Inflammatory macrophage (primary cell): ENCODE results near the gene B4GALT3.
"Not testable (repeated sequence)": the region's sequence is repeated elsewhere in the genome, so short reads cannot be mapped to it uniquely, and the experiment has no call there.

Experiments
- DNase-seq, 2 donors: peaks; one replicate each; pipeline ENCODE4 v3.0.0-alpha.2; 2020 to 2022
- total RNA-seq, 18 experiments: gene quantifications; one replicate each; lab custom pipeline; 2026; ENCODE audit warnings: mixed read lengths in 6 of 18, inconsistent platforms in 2 of 18; lab: John Stamatoyannopoulos, UW

Gene B4GALT3
- 15.2 to 39.6 (median 27.0) reads per million in 18 experiments for total RNA-seq

DNA sequence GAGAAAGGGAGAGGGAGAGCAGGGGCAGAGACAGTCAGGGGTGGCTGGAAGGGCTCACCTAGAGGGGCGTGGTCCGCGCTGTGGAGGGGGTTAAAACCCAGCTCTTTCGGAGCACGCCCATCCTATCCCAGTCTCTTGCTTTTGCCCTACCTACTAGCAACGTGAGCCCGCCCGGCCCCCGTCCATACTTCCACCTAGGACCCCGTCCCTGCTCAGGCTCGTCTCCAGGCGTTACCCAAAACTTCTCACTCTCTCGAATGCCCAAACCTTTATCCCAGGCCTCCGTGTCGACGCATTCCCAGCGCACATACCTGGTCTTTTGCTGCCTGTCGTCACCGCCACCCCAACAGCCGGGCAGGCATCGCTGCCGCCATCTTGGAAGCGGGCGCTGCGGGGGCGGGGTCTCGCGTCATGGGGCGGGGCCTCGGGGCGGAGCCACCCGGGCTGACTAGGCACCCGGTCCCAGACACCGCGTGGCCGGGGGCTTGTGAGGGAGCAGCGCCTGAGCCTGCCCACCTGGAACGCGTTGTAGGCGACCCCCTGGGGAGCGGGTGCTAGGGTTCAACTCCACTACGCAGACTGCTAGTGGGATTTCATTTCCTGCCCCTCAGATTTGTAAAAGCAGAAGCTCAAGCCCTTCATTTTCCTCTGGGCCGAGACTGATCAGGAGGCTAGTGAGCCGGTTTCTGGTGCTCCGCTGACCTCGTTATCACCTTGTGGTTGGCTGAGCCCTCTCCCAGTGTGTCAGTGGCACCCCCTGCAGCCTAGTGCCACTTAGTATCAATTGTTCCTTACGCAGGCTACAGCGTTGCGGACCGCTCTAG lies at the start of gene B4GALT3:
Gene B4GALT3, minus strand, starts transcription at position 396 of the 824 bp plus-strand sequence. CDS start 1,447 bp downstream, outside the sequence.
- peak; percentile 83 to 89 for DNase-seq

DNA sequence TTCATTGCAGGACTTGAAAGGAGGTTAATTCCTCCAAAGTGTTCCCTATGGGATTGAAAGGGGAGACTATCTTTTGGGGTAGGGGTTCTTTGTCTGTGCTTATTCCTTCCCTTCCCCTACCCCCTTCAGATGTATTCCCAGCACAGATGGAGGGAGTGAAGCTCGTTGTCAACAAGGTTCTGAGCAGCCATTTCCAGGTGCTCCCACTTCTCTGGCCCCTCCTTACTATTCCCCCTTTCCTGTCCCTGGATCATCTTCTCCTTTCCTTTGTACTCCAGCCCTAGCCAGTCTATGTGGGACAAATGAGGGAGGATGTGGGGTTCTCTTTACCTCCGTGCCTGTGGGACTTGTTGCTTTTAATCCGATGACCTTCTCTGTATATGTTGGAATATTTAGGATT lies 49.5 kb upstream of the B4GALT3 start:
- no peak for DNase-seq

DNA sequence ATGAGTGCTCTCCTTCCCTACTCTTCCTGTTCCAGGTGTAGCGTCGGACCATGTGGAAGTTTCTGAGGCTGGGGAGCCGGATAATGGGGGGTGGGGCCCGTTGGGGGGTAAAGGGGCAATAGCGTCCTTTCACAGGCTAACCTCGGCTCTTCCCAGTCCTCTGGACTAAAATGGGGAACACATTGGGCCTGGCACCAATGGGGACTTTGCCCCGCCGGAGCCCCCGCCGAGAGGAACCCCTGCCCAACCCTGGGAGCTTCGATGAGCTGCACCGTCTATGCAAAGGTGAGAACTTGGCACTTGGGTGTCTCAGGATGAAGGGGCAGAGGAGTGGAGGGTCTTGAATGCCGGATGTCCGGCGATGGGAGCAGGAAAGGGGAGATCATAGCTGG lies 49.0 kb upstream of the B4GALT3 start:
- DNase-seq: no peak

DNA sequence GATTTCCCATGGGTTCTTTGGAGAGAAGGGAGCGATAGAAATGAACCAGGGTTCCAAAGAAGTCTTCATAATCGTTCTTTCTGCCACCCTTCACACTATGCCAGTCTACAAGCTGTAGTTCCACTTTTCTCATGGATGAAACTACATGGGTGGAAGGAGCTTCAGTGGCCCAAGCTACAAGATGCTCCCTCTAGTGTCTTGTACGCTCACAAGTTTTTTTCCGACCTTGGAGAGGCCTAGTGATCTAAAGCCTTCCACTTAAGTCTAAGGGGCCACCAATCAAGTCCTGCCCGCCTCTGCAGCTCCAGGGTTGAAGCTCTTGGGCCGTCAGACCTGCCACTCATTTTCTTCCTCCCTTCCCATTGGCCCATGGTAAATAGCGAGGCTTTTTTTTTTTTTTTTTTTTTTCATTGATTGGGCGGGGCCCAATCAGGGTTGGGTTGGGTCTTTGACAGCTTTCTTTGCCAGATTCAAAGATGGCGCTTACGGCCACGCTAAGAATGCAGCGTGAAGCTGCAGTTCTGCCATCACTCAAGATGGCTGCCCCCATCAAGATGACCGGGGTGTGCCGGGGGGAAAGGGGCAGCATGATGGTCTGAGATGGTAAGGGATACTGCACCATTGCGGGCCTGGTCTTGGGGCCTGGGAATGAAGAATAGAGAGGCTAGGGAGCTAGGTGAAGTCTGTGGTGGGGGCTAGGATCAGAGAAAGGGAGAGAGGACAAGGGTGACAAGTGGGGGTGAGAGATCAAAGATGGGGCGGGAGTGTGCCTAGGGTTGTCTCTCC lies 48.4 kb upstream of the B4GALT3 start, which contains the start of gene TOMM40L:
Gene TOMM40L, plus strand, starts transcription at position 527 of the 786 bp plus-strand sequence. CDS start 430 bp downstream, outside the sequence.
- DNase-seq: peak; percentile 100

DNA sequence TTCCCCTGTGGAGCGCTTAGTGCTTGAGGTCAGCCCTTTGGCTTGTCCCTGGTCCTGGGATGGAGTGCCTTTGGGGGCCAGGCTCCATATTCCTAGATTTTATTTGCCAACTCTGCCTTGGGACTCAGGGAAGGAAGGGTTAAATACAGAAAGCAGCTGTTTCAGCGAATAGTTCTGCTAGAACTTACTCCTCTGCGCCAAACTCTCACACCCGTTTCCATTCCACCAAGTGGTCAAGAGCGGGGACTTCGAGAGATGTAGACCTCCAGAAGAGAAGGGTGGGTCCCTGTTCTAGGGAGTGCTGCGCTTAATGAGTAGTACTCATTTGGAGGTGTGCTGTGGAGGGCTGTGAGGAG lies 47.8 kb upstream of the B4GALT3 start:
- DNase-seq: no peak

DNA sequence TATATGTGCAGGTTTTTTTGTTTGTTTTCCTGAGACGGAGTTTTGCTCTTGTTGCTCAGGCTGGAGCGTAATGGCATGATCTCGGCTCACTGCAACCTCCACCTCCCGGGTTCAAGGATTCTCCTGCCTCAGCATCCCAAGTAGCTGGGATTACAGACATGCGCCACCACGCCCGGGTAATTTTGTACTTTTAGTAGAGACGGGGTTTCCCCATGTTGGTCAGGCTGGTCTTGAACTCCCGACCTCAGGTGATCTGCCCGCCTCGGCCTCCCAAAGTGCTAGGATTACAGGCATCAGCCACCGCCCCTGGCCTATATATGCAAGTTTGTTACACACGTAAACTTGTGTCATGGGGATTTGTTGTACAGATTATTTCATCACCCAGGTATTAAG lies 47.4 kb upstream of the B4GALT3 start:
- DNase-seq: not testable (repeated sequence)

DNA sequence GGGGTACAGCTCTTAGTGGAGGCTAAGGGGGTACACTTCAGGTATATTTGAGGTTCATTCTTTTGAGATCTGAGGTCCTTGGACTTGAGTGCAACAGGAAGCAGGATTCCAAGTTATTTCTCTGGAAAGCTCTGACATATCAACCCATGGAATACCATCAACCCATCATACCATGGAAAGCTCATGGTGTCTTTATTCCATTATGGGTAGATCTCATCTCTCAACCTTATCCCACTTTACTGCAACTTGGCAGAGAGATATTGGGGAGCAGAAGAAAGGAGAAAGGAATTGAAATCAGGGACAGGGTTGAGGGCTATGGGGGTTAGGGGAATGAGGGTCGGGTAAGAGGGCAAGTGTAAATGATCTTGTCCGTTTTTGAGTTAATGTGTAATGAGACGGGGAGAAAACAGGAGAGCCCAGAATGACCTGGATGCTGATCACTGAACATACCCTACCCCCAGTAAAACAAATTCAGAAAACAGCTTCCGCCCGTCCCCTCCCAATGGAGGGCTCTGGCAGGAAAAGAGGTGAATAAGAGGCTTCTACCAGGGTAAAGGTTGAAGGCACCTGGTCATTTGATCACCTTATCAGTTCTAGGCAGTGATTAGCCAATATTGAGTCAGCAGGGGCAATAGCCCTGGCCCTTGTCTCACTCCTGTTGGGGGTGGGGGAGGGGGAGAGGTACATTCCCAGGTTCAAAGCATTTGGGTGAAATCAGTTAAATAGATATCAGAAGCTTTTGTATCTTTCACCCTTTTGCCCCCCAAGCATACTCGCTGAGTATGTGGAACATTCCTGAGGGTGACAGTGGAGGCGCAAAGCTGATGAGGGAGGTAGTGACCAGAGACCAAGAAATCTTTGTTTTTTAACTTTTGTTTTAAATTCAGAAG lies 46.7 kb upstream of the B4GALT3 start:
- DNase-seq: no peak

DNA sequence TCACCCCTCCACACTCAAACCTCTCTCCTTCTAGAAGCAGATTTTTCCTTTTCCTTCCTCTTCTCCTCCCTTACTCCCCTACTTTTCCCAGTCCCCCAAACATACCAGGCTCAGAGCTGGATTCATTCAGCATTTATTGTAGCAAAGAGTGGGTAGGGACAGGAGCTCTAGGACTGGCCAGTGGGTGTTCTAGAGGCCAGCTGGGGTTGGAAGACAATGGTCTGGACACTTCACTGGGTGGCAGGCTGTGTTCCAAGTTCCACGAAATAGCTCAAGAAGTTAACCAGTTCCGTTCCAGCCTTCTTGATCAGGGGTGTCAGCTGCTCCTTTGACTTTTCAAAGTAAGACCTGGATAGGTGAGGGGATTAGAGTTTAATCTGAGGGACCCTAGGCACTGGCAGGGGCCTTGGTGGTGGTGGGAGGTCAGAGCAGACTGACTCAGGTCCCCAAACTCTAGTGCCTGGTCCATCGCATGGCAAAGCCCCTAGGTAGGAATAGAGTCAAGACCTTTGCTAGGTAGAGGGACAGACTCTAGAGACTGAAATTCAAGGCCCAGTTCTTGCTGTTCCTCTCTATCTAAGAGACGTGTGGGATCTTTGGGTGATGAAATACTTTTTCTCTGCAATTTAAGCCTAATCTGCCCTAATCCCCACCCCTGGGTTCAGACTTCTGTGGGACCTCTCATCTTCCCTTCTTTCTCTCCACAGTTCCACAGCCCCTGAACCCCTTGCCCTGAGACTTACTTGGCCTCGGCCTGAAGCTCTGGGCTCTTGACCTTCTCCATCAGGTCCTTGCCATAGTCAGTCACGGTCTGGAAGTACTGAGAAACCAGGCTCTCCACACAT lies 45.1 kb upstream of the B4GALT3 start:
- no peak for DNase-seq

DNA sequence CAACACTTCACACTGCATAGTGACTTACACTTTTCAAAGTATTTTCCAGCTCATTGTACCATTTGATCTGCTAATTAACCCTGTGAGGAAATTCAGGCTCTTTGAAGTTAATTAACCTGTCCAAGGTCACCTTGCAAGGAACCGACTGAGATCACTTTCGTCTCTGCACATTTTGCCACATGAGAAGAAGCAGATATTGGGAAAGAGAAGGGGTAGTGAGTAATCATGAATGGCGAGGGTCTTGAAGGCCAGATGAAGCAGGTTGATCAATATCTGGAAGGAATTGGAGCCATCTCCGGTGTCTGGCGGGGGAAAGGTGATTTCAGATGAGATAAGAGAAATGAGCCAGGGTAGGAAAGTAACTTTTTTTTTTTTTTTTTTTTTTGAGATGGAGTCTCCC lies 42.7 kb upstream of the B4GALT3 start:
- DNase-seq: no peak

DNA sequence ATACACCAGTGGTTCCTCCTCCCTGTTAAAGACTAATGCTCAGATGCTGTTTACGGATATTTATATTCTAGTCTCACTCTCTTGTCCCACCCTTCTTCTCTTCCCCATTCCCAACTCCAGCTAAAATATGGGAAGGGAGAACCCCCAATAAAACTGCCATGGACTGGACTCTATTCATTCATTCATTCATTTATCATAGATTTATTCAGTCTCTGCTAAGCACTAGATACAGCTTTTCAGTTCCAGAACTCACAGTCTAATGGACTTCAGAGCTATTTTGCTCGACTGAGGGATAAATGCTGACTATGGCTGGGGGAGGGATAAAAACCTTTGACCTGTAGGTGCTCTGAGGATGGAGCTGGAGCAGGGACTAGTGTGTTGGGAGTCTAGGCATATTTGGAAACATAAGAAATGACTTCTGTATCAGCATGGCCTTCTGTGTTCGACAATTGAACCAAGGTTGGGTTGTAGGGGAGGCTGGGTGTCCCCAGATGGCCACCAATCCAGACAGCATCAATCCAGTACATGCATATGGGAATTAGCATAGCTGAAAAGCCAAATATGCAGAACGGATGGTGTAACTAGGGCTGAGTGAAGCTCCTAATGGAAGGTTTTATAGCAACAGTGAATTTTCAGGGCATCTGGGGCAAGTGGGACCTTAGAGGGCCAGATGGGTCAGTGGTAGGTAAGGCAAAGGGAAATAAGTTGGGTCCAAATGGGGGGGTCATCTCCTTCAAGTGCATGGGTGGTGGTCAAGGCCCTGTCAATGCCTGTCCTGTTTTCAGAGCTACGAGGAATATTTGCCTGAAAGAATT lies 42.0 kb upstream of the B4GALT3 start:
- DNase-seq: no peak

DNA sequence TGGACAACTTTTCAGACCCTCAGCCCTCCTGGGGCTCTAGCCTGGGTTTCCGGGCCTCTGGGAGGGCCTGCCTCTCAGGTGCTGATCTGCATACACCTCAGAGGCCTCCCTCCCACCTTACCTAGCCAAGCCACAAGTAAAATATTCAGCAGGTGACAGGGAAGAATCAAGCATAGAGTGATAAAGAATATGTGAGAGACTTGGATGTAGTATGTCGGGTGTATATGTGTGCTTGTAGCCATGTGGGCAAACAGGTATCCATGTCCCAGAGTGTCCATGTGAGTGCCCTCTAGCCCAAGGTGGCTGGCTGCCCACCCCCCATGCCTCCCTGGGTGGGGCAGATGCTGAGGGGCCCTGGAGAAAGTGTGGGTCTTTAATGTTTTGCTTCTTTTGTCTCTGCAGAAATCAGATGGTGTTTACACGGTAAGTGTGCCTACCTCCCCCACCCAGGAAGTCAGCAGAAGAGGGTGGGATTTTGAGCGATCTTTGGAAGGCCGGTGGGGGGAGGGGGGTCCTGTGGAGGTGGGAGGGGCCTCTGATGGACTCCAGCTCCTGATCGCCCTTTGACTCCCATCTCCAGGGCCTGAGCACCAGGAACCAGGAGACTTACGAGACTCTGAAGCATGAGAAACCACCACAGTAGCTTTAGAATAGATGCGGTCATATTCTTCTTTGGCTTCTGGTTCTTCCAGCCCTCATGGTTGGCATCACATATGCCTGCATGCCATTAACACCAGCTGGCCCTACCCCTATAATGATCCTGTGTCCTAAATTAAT lies 41.2 kb upstream of the B4GALT3 start:
- DNase-seq: no peak

DNA sequence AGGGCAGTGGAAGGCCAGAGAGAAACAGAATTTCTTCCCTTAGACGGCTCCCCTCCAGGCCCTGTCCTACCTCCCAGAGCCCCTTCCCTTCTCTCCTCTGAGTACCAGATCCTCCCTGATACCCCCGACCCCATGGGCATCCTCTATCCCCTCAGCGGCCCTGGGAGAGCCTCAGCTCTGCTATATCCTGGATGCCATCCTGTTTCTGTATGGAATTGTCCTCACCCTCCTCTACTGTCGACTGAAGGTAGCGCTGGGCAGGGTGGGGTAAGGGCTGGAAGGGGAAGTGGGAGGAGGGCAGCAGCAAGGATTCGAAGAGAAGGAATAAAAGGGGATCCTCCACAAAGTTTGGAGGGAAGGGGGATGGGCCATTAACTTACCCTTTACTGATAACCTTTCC lies 40.5 kb upstream of the B4GALT3 start:
- DNase-seq: peak in 1 of 2 donors; percentile 19

DNA sequence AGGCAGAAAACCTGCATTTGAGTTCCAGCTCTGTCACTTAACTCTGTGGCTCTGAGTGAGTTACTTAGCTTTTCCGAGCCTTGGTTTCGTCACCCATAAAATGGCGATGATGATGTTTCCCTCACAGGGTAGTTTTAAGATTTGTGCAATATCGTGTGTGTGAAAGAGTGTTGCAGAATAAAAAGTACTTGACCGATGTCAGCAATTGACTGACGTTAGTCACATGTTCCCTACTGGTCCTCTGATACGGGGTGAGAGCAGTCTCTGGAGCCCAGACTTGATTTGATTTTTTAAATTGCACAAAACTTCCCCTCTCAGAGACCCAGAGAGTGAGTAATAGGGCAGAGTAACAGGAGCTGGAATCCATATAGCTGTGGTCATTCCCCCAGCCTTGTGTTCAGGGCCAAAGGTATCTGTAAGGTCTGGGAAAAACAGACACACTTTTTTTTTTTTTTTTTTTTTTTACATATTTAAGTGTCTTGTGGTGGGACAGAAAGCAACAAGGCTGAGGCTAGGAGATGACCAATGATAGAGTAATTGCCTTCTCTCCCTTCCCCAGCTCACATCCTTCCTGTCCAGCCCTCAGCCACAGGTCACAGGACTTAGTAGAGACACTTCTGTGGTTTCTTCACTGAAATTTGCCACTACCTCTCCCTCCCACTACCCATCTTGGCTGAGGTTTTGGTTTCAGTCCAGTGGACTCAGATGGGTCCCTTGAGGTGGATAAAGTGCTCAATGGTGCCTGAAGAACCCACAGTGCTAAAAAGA lies 39.8 kb upstream of the B4GALT3 start:
- DNase-seq: peak; percentile 95 to 99

DNA sequence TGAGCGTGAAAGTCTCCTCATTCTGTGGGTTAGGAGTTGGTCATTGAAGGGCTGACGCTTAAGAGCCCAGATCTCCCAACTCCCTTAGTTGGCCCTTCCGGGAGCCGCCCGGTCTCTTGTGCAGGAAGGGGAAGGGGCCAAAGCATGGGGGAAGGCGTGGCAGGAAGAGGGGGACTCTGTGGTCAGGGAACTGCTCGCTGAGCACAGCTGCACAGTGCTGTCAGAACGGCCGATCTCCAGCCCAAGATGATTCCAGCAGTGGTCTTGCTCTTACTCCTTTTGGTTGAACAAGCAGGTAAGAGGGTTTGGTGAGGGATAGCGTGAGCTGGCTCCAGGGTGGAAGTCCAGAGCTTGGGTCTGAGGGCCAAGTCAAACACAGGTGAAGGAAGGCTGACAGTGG lies 37.8 kb upstream of the B4GALT3 start, which contains the start of gene FCER1G:
Gene FCER1G, plus strand, starts transcription at position 220 of the 400 bp plus-strand sequence. Its CDS starts 27 bp downstream, at position 247.
- peak; percentile 92 for DNase-seq

DNA sequence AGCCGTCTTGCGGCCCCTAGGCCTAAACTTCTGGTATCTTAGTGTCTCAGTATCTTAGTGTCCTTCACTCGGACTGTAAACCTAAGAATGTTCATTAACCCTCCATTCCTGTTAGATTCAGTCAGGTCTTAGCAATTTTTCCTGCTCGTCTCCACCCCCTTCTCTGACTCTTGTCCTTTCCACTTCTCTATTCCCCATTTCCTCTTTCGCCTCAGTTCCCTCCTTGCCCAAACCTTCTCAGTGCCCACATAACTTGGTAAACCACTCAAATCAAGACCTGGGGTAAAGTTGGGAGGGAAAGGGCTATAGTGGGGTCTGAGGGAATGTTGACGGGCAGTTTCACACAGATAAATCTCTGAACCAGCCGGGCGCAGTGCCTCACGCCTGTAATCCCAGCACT lies 37.1 kb upstream of the B4GALT3 start:
- peak; percentile 71 to 81 for DNase-seq

DNA sequence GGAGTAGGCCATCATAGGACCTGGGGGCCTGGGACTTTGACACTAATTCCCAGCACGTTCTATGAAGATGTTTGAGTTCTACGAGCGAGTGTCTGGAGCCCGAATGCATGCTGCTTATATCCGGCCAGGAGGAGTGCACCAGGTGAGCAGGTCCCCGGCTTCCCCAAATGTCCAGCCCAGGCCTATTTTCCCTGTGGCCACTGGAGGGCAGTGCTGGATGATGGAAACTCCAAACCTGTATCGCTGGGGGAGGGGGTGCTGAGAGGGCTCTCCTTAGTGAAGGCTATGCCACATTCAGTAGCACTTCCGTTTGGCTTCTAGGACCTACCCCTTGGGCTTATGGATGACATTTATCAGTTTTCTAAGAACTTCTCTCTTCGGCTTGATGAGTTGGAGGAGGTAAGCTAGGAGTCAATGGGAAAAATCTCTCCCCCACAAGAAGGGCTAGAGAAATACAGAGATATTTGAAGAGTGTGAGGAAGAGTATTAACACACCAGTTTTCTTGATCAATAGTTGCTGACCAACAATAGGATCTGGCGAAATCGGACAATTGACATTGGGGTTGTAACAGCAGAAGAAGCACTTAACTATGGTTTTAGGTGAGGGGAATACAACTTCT lies 32.6 kb upstream of the B4GALT3 start:
- peak; percentile 72 to 73 for DNase-seq

DNA sequence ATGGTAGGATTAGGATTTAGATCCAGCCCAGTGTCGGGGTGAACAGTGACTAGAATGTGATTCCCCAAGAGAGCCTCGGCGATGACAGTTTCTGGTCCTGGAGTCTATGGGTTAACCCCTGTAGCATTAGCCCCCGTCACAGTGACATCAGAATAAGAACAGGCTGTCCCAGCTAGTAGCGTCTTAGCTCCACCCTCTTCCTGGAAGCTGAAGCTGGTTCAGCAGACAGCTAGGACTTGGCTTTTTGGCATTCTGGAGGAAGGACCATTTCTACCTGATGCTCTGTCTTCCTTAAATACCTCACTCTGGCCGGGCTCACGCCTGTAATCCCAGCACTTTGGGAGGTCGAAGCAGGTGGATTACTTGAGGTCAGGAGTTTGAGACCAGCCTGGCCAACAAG lies 29.9 kb upstream of the B4GALT3 start:
- DNase-seq: no peak

DNA sequence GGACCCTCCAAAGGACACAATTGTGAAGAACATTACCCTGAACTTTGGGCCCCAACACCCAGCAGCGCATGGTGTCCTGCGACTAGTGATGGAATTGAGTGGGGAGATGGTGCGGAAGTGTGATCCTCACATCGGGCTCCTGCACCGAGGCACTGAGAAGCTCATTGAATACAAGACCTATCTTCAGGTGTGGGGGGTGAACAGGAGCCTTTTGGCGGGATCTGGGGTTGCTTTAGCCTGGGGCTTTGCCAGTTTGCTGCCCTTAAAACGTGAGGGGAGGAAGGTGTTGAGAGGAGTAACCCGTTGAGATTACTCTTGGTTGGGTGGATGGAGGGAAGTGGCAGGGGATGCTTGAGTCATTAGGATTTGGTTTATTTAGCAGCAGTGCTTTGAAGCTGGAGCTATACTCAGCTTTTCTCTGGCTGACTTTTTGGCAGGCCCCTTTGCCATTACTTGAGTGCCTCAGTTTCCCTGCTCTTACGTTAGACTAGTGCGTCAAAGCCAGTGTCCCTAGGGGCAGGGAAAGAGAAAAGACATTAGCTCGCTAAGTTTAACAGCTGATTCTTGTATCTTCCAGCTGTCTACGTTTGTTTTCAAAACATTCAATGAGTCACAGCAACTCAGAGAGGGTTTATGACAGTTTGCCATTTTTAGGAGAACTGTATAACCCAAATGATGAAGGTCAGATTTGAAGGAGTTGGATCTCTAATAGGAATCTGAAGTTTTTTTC lies 29.3 kb upstream of the B4GALT3 start:
- no peak for DNase-seq
